IMR-90 (cell line): ENCODE results near the gene TMC8. TPM values are rescaled to one million over a fixed set of nuclear protein-coding genes. Genes with fewer than 3 reads are reported as not detected.
A peak's percentile ranks its signal among the peaks of the same experiment; 100 is the strongest.

Experiments
- ATAC-seq: fragments of 200-7000 bp; cut with Tn5 transposase; 2 replicates; pipeline ENCODE4 v1.9.1; 2020; ENCODE audit warnings: low read depth, mild to moderate bottlenecking, moderate library complexity
- BruUV-seq: library from RNA; stranded (reverse); fragments of 400-500 nt; replicated peaks from 2 replicates; lab custom pipeline; 2021; lab: Mats Ljungman, UMichigan
- CTCF ChIA-PET: fragments of 300-600 bp; formaldehyde crosslinking; extraction: SDS; loops from one replicate; lab custom pipeline; 2021; ENCODE audit warnings: antibody characterized with exemption; lab: Yijun Ruan, JAX
- POLR2A ChIA-PET: fragments of 300-600 bp; sonication (Branson Sonifier 250); formaldehyde crosslinking; loops from one replicate; lab custom pipeline; 2022; ENCODE audit warnings: antibody characterized with exemption; ENCODE audit not compliant: unreplicated experiment; lab: Charles Lee
- DNase-seq: peaks from one replicate; pipeline ENCODE4 v3.0.0; 2013
- H2AFZ ChIP-seq: replicated peaks from 2 replicates; pipeline ENCODE3; 2013; ENCODE audit warnings: low read length, mild to moderate bottlenecking; ENCODE audit not compliant: poor library complexity
- H2AK5ac ChIP-seq: 2 replicates; pipeline ENCODE4 v1.6.1; 2013; ENCODE audit warnings: low read depth, low read length, inconsistent platforms
- H2AK9ac ChIP-seq: replicated peaks from 2 replicates; pipeline ENCODE3; 2013; ENCODE audit warnings: mild to moderate bottlenecking, low read depth, low read length, moderate library complexity; ENCODE audit not compliant: poor library complexity
- H2BK120ac ChIP-seq: 2 replicates; pipeline ENCODE4 v1.6.1; 2013; ENCODE audit warnings: low read depth, low read length, inconsistent platforms
- H2BK15ac ChIP-seq: 3 replicates; pipeline ENCODE4 v1.6.1; 2013; ENCODE audit warnings: low read depth, low read length, inconsistent platforms
- H2BK20ac ChIP-seq: 2 replicates; pipeline ENCODE4 v1.6.1; 2013; ENCODE audit warnings: low read depth, mild to moderate bottlenecking, inconsistent platforms, low read length, moderate library complexity
- H2BK5ac ChIP-seq: 2 replicates; pipeline ENCODE4 v1.6.1; 2013; ENCODE audit warnings: mild to moderate bottlenecking, low read depth, low read length, inconsistent platforms; ENCODE audit not compliant: poor library complexity, severe bottlenecking
- H3K14ac ChIP-seq: replicated peaks from 2 replicates; pipeline ENCODE4 v1.6.1; 2013; ENCODE audit warnings: low read depth, low read length, inconsistent platforms
- H3K18ac ChIP-seq: 2 replicates; pipeline ENCODE4 v1.6.1; 2013; ENCODE audit warnings: low read depth, low read length, control low read depth
- H3K23ac ChIP-seq: 2 replicates; pipeline ENCODE4 v1.6.1; 2013; ENCODE audit warnings: low read depth, low read length, inconsistent platforms
- H3K27ac ChIP-seq: 2 replicates; pipeline ENCODE4 v1.5.1; 2013; ENCODE audit warnings: mild to moderate bottlenecking, control low read depth, low read length; ENCODE audit not compliant: insufficient read depth
- H3K27me3 ChIP-seq: 2 replicates; pipeline ENCODE4 v1.6.1; 2013; ENCODE audit warnings: low read length; ENCODE audit not compliant: control insufficient read depth, insufficient read depth
- H3K36me3 ChIP-seq: 2 replicates; pipeline ENCODE4 v1.6.1; 2013; ENCODE audit warnings: low read length, mixed read lengths; ENCODE audit not compliant: control insufficient read depth, insufficient read depth
- H3K4ac ChIP-seq: 2 replicates; pipeline ENCODE4 v1.6.1; 2013; ENCODE audit warnings: low read depth, low read length, inconsistent platforms
- H3K4me1 ChIP-seq: 2 replicates; pipeline ENCODE4 v1.6.1; 2013; ENCODE audit warnings: low read length, mixed read lengths; ENCODE audit not compliant: control insufficient read depth, insufficient read depth
- H3K4me2 ChIP-seq: 2 replicates; pipeline ENCODE4 v1.6.1; 2013; ENCODE audit warnings: low read depth, mild to moderate bottlenecking, control low read depth, low read length, moderate library complexity
- H3K4me3 ChIP-seq: 2 replicates; pipeline ENCODE4 v1.5.1; 2013; ENCODE audit warnings: low read depth, mild to moderate bottlenecking, control low read depth, low read length, moderate library complexity; ENCODE audit not compliant: insufficient read depth
- H3K56ac ChIP-seq: 2 replicates; pipeline ENCODE4 v1.6.1; 2013; ENCODE audit warnings: low read length, inconsistent platforms; ENCODE audit not compliant: insufficient read depth; ENCODE audit errors: extremely low read depth
- H3K79me1 ChIP-seq, 2 experiments: 2 replicates each; pipeline ENCODE4 v1.6.1; 2013; ENCODE audit warnings: low read length in 2 of 2, inconsistent platforms in 1 of 2, low read depth in 1 of 2
- H3K9ac ChIP-seq: 2 replicates; pipeline ENCODE4 v1.6.1; 2013; ENCODE audit warnings: low read depth, low read length, control low read depth
- H3K9me1 ChIP-seq: 2 replicates; pipeline ENCODE4 v1.6.1; 2013; ENCODE audit warnings: low read length, inconsistent platforms; ENCODE audit not compliant: insufficient read depth
- H3K9me3 ChIP-seq: 2 replicates; pipeline ENCODE4 v1.6.1; 2013; ENCODE audit warnings: low read length; ENCODE audit not compliant: control insufficient read depth, insufficient read depth
- H4K20me1 ChIP-seq: 2 replicates; pipeline ENCODE4 v1.6.1; 2013; ENCODE audit warnings: low read length, inconsistent platforms; ENCODE audit not compliant: insufficient read depth
- H4K5ac ChIP-seq: 2 replicates; pipeline ENCODE4 v1.6.1; 2013; ENCODE audit warnings: mild to moderate bottlenecking, low read depth, low read length, control low read depth
- H4K8ac ChIP-seq, 2 experiments: 2 replicates each; pipeline ENCODE4 v1.6.1; 2013; ENCODE audit warnings: low read depth in 2 of 2, low read length in 2 of 2, control low read depth in 1 of 2, inconsistent platforms in 1 of 2
- H4K91ac ChIP-seq: 2 replicates; pipeline ENCODE4 v1.6.1; 2013; ENCODE audit warnings: low read depth, low read length, inconsistent platforms; ENCODE audit not compliant: insufficient read depth
- MAFK ChIP-seq: IDR thresholded peaks from 2 replicates; pipeline ENCODE4 v1.6.1; 2012; ENCODE audit warnings: low read depth, low read length, improper control_type of control experiment
- MAZ ChIP-seq: IDR thresholded peaks from 2 replicates; pipeline ENCODE4 v1.6.1; 2012; ENCODE audit warnings: low read depth, mild to moderate bottlenecking, low read length, improper control_type of control experiment, moderate library complexity, borderline replicate concordance
- MXI1 ChIP-seq: IDR thresholded peaks from 2 replicates; pipeline ENCODE4 v1.6.1; 2012; ENCODE audit warnings: low read depth, mild to moderate bottlenecking, low read length, moderate library complexity, borderline replicate concordance
- SMC3 ChIP-seq: fragments of 150-350 bp; IDR thresholded peaks from 2 replicates; pipeline ENCODE4 v1.6.1; 2016; ENCODE audit warnings: low read depth, mild to moderate bottlenecking, antibody characterized with exemption, low read length, moderate library complexity
- WGBS, 2 experiments: methylation state at CpG; one replicate each; pipeline versions ENCODE4 v1.1.5 to v1.1.7; 2013; ENCODE audit warnings: missing lambda C conversion rate in 2 of 2; ENCODE audit not compliant: insufficient read length in 1 of 2; ENCODE audit errors: extremely low coverage in 2 of 2; 5-methylcytosine and 5-hydroxymethylcytosine counted together
- dilution Hi-C: fragments of 300-500 bp; cut with HindIII; formaldehyde crosslinking; loops from one replicate; pipeline ENCODE4 v1.14.3; 2018; ENCODE audit warnings: low sequenced_read_pairs; ENCODE audit not compliant: unreplicated experiment
- in situ Hi-C: fragments of 300-500 bp; cut with MboI; formaldehyde crosslinking; loops from 3 replicates; pipeline ENCODE4 v1.14.3; 2019; ENCODE audit warnings: low sequenced_read_pairs, inconsistent platforms, mixed read lengths
- intact Hi-C: fragments of 100-400 bp; cut with micrococcal nuclease; formaldehyde crosslinking; loops from 2 replicates; pipeline ENCODE4 v1.10.0; 2022
- polyA plus RNA-seq, 3 experiments: library from polyadenylated mRNA; depleted of rRNA; stranded (reverse); fragments of >200 nt; gene quantifications; 2 replicates each; pipeline ENCODE4 v1.2.3, GENCODE V29; 2012; ENCODE audit warnings: low replicate concordance in 1 of 3
- total RNA-seq: library from RNA; depleted of rRNA; stranded (reverse); fragments of >200 nt; gene quantifications from 2 replicates; pipeline ENCODE4 v1.2.3, GENCODE V29; 2012

Gene TMC8
- total and polyA plus RNA-seq, 2 of the 4 experiments (the other 2 are of a cell fraction) = not detected

- CTCF ChIA-PET = no interaction called here
- POLR2A ChIA-PET = no interaction called here
Observed at GRCh38 chr17:78107457-78107856, 23.1 kb upstream of the TMC8 start.

More at GRCh38 chr17:78107457-78107856, 23.1 kb upstream of the TMC8 start:
- TF ChIP-seq MXI1 = no peak
- no peak for TF ChIP-seq MAFK
- no peak for TF ChIP-seq SMC3
- TF ChIP-seq MAZ = no peak
- dilution Hi-C loops (no loop called here), intact Hi-C loops (no loop called here), in situ Hi-C loops (no loop called here)
- H3K4me2 ChIP-seq = no peak overlapping the region
- no peaks in the 10 kb centered on the region for H3K9me3 ChIP-seq
- H4K91ac ChIP-seq = no peak overlapping the region
- H4K5ac ChIP-seq = no peak overlapping the region
- no peak overlapping the region for H3K4ac ChIP-seq
- H3K27ac ChIP-seq = no peak overlapping the region
- H3K4me1 ChIP-seq = no peaks in the 10 kb centered on the region; the same call in 1 of the 2 replicates
- H3K4me3 ChIP-seq = no peak overlapping the region
- H2AK5ac ChIP-seq = no peak overlapping the region
- no peak overlapping the region for H3K14ac ChIP-seq
- H2BK120ac ChIP-seq = no peak overlapping the region
- H2BK15ac ChIP-seq = no peak overlapping the region
- no TSS peak for BruUV-seq
- no peak overlapping the region for H3K23ac ChIP-seq
- H3K79me1 ChIP-seq = no peaks in the 10 kb centered on the region
- no peak overlapping the region for H2BK20ac ChIP-seq
- no peak overlapping the region for H4K8ac ChIP-seq
- DNase-seq = peak; percentile 47
- H2AFZ ChIP-seq = no peak overlapping the region
- H2AK9ac ChIP-seq = no peak overlapping the region
- no peak overlapping the region for H3K18ac ChIP-seq
- no peaks in the 10 kb centered on the region for H4K20me1 ChIP-seq
- no peak for ATAC-seq
- H3K36me3 ChIP-seq = peaks cover 15% of the 10 kb centered on the region
- H3K9me1 ChIP-seq = peaks cover under 1% of the 10 kb centered on the region; the same call in 1 of the 2 replicates
- H2BK5ac ChIP-seq = no peak overlapping the region
- no CpG with 5 or more reads among the region's 10 CpGs for WGBS, 2 experiments
- H3K27me3 ChIP-seq = no peaks in the 10 kb centered on the region
- H3K56ac ChIP-seq = no peak overlapping the region
- H3K9ac ChIP-seq = no peak overlapping the region
